Kidney (tissue), 14 donors: ENCODE measurements around the gene RANBP3. TPM values are rescaled to one million over a fixed set of nuclear protein-coding genes. Genes with fewer than 3 reads are reported as not detected.
A peak's percentile ranks its signal among the peaks of the same experiment; 100 is the strongest.

Experiments used
- DNase-seq, 5 donors: peaks; one replicate each; pipeline ENCODE4 v3.0.0-alpha.2; 2013 to 2020
- FAIRE-seq: peaks from 2 replicates; lab custom pipeline; 2012; peaks lifted over from hg19 to GRCh38; lab: Jason Lieb, UNC
- H3K27ac ChIP-seq, 2 donors: one replicate each; pipeline ENCODE4 v1.7.0; 2013; ENCODE audit warnings: low read depth in 2 of 2, low read length in 2 of 2, inconsistent platforms in 1 of 2
- H3K27me3 ChIP-seq: one replicate; pipeline ENCODE4 v1.7.1; 2013; ENCODE audit warnings: low read length, inconsistent platforms; ENCODE audit not compliant: control insufficient read depth, insufficient read depth
- H3K36me3 ChIP-seq, 3 donors: one replicate each; pipeline versions ENCODE4 v1.7.0 to v1.7.1; 2013; ENCODE audit warnings: low read length in 3 of 3, control low read depth in 1 of 3, inconsistent platforms in 1 of 3; ENCODE audit not compliant: insufficient read depth in 3 of 3, control insufficient read depth in 2 of 3
- H3K4me1 ChIP-seq, 3 donors: one replicate each; pipeline versions ENCODE4 v1.7.0 to v1.7.1; 2013; ENCODE audit warnings: low read length in 3 of 3, inconsistent platforms in 1 of 3, low read depth in 1 of 3; ENCODE audit not compliant: control insufficient read depth in 2 of 3, insufficient read depth in 2 of 3
- H3K4me3 ChIP-seq, 3 donors: one replicate each; pipeline versions ENCODE4 v1.7.0 to v1.8.1; 2013; ENCODE audit warnings: low read length in 3 of 3, control low read depth in 1 of 3, inconsistent platforms in 1 of 3
- H3K9ac ChIP-seq, 3 donors: one replicate each; pipeline versions ENCODE4 v1.7.0 to v1.7.1; 2013; ENCODE audit warnings: low read length in 3 of 3, control low read depth in 1 of 3, inconsistent platforms in 1 of 3
- H3K9me3 ChIP-seq, 3 donors: one replicate each; pipeline versions ENCODE4 v1.7.0 to v1.7.1; 2013; ENCODE audit warnings: low read length in 3 of 3, control low read depth in 1 of 3, inconsistent platforms in 1 of 3; ENCODE audit not compliant: control insufficient read depth in 2 of 3, insufficient read depth in 1 of 3
- intact Hi-C: fragments of 100-400 bp; cut with DNase I; formaldehyde crosslinking; loops from one replicate; pipeline ENCODE4 v1.11.1; 2022
- polyA plus RNA-seq: library from polyadenylated mRNA; stranded (reverse); fragments of 350-450 nt; fragmentation: Illumina TruSeq; extraction: RNeasy Lipid Tissue Mini Kit (QIAGEN cat#74804); gene quantifications from one replicate; pipeline ENCODE4 v1.2.3, GENCODE V29; 2014; ENCODE audit warnings: low read depth, low replicate concordance; ENCODE audit not compliant: insufficient read depth
- total RNA-seq: library from RNA; stranded (reverse); fragmentation: NEBNext Ultra II Directional; extraction: Animal tissue kit (Norgen Biotek cat#: 25700); gene quantifications from one replicate; pipeline ENCODE4 v1.2.1, GENCODE V29; 2021
- TF ChIP-seq, protein P1 (sequence below): IDR thresholded peaks from 3 replicates; pipeline ENCODE4 v1.5.1; 2012; ENCODE audit warnings: mild to moderate bottlenecking, moderate library complexity, borderline replicate concordance; ENCODE audit not compliant: insufficient read depth; ENCODE audit errors: extremely low read depth
- donor health status: control.
- donor health status: control.
- donor health status: control.
- donor health status: control.
- donor health status: control.
- donor health status: DM: yes; HTN: yes; CAD: no.
- donor health status: Normal renal cell carcinoma (clear cell type).

The RANBP3 gene
- total and polyA plus RNA-seq, 2 donors from 2014 or later: 33.7 to 69.7 TPM

- Histone ChIP-seq H3K9me3 (no peaks in the 10 kb centered on the region), H3K4me1 (peaks cover 11 to 39% (median 34%) of the 10 kb centered on the region in 3 donors), H3K4me3 (no peak overlapping the region), H3K36me3 (no peaks in the 10 kb centered on the region), H3K9ac (no peak overlapping the region), H3K27ac (no peak overlapping the region), H3K27me3 (no peaks in the 10 kb centered on the region)
- peak in 1 of 5 donors; percentile 20 for DNase-seq
- FAIRE-seq: no peak
- TF ChIP-seq, protein P1, sequence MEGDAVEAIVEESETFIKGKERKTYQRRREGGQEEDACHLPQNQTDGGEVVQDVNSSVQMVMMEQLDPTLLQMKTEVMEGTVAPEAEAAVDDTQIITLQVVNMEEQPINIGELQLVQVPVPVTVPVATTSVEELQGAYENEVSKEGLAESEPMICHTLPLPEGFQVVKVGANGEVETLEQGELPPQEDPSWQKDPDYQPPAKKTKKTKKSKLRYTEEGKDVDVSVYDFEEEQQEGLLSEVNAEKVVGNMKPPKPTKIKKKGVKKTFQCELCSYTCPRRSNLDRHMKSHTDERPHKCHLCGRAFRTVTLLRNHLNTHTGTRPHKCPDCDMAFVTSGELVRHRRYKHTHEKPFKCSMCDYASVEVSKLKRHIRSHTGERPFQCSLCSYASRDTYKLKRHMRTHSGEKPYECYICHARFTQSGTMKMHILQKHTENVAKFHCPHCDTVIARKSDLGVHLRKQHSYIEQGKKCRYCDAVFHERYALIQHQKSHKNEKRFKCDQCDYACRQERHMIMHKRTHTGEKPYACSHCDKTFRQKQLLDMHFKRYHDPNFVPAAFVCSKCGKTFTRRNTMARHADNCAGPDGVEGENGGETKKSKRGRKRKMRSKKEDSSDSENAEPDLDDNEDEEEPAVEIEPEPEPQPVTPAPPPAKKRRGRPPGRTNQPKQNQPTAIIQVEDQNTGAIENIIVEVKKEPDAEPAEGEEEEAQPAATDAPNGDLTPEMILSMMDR: no peak
- intact Hi-C loops: no loop called here
Observed at GRCh38 chr19:5954293-5954692, 23.6 kb downstream of the RANBP3 start.

DNA sequence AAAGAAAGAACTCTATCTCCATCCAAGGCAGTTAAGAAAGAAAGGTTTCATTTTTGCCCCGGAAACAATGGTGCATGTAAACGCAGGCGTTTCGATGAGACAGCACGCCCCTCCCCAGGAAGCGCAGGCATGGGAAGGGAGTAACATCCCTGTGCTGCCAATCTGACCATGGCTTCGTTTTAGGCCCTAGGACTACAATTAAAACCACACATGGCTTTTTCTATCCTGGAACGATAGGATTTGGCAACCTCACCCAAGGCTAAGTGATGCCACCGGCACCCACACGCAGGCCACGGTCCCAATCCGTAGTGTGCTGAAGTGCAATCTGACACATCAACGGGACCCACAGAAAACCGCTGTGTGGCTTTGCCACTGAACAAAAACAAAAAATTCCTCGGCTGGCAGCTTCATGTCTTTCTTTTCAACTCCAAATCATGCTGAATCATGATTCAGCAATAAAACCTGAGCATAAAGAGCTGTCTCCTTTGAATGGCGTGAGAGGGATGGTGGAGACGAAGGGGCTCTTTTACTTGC is 24.2 kb downstream of the RANBP3 start:
- Histone ChIP-seq H3K36me3 (no peaks in the 10 kb centered on the region), H3K27ac (no peak overlapping the region), H3K9me3 (no peaks in the 10 kb centered on the region), H3K4me3 (no peak overlapping the region), H3K9ac (no peak overlapping the region), H3K27me3 (no peaks in the 10 kb centered on the region), H3K4me1 (peaks cover 11 to 38% (median 34%) of the 10 kb centered on the region in 3 donors)
- no peak for FAIRE-seq
- TF ChIP-seq, protein P1: no peak
- intact Hi-C loops: no loop called here
- peak in 2 of 5 donors; percentile 12 to 32 for DNase-seq

- intact Hi-C loops: no loop called here
Observed at GRCh38 chr19:5953030-5953589, 24.8 kb downstream of the RANBP3 start.

More at GRCh38 chr19:5953030-5953589, 24.8 kb downstream of the RANBP3 start:
- peaks cover 11 to 38% (median 29%) of the 10 kb centered on the region in 3 donors for H3K4me1 ChIP-seq
- no peak overlapping the region for H3K4me3 ChIP-seq
- no peak overlapping the region for H3K9ac ChIP-seq
- no peak overlapping the region for H3K27ac ChIP-seq
- TF ChIP-seq, protein P1: no peak
- no peaks in the 10 kb centered on the region for H3K9me3 ChIP-seq
- no peaks in the 10 kb centered on the region for H3K27me3 ChIP-seq
- no peak for DNase-seq
- no peak for FAIRE-seq
- H3K36me3 ChIP-seq: no peaks in the 10 kb centered on the region
